Body of pancreas (tissue), 4 donors: Measurements from ENCODE around the gene WNK2. TPM values are rescaled to one million over a fixed set of nuclear protein-coding genes. Genes with fewer than 3 reads are reported as not detected.

Experiments
- ATAC-seq: fragments of 150-250 bp; one replicate; pipeline ENCODE4 v1.9.1; 2016
- DNase-seq, 4 donors: peaks; one replicate each; pipeline ENCODE4 v3.0.0-alpha.2; 2019
- H3K27ac ChIP-seq, 4 donors: fragments of 200-600 bp; sonication (generic); 1 replicate in 3 of 4; 2 replicates in 1 of 4; pipeline versions ENCODE4 v1.5.1 to v1.6.1; 2016 to 2019; ENCODE audit warnings: mild to moderate bottlenecking in 1 of 4, mixed read lengths in 1 of 4, moderate library complexity in 1 of 4
- H3K27me3 ChIP-seq, 2 donors: fragments of 200-600 bp; sonication (generic); one replicate each; pipeline ENCODE4 v1.6.0; 2016; ENCODE audit warnings: mild to moderate bottlenecking in 1 of 2
- H3K36me3 ChIP-seq, 2 donors: fragments of 200-600 bp; sonication (generic); replicated peaks in 1 of 2; 2 replicates each; pipeline ENCODE4 v1.5.1; 2016; ENCODE audit warnings: low read depth in 2 of 2; ENCODE audit not compliant: insufficient read depth in 1 of 2
- H3K4me1 ChIP-seq: fragments of 200-600 bp; sonication (generic); one replicate; pipeline ENCODE4 v1.6.0; 2016
- H3K4me3 ChIP-seq, 2 donors: fragments of 200-600 bp; sonication (generic); 1 replicate in 1 of 2; 2 replicates in 1 of 2; pipeline ENCODE4 v1.5.1; 2016 to 2019
- H3K9me3 ChIP-seq, 3 donors: fragments of 200-600 bp; sonication (generic); 1 replicate in 2 of 3; 2 replicates in 1 of 3; pipeline ENCODE4 v1.5.1; 2016
- POLR2A ChIP-seq, 3 donors: fragments of 450-650 bp; IDR thresholded peaks; one replicate each; pipeline ENCODE4 v1.6.1; 2016; ENCODE audit warnings: antibody characterized with exemption in 3 of 3, mild to moderate bottlenecking in 2 of 3
- WGBS, 2 donors: methylation state at CpG; one replicate each; pipeline ENCODE4 v1.1.5; 2017; 5-methylcytosine and 5-hydroxymethylcytosine counted together
- intact Hi-C: fragments of 100-400 bp; cut with DNase I; formaldehyde crosslinking; loops from one replicate; pipeline ENCODE4 v1.15.1; 2023
- total RNA-seq, 2 donors: library from RNA; depleted of rRNA; stranded (reverse); fragments of >200 nt; gene quantifications; one replicate each; pipeline ENCODE4 v1.1.0, GENCODE V29; 2016
- TF ChIP-seq, protein P1 (sequence below), 7 experiments: fragments of 450-650 bp in 4 of 7; fragments of 200-600 bp in 3 of 7; sonication (generic) in 3 of 7; IDR thresholded peaks; one replicate each; pipeline ENCODE4 v1.5.1; 2016 to 2019; ENCODE audit warnings: antibody characterized with exemption in 7 of 7

Gene WNK2
- total RNA-seq, 2 donors from 2014 or later: 85.4 to 173 TPM

DNA sequence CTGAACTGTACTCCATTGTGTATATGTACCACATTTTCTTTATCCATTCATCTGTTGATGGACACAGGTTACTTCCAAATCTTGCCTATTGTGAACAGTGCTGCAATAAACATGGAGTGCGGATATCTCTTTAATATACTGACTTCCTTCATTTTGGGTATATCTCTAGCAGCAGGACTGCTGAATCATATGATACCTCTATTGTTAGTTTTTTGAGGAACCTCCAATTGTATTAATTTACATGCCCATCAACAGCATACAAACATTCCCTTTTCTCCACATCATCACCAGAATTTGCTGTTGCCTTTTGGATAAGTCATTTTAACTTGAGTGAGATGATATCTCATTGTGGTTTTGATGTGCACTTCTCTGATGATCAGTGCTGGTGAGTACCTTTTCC lies 185.7 kb downstream of the WNK2 start:
- Histone ChIP-seq H3K27me3 (no peaks in the 10 kb centered on the region), H3K9me3 (no peaks in the 10 kb centered on the region), H3K4me1 (no peaks in the 10 kb centered on the region), H3K36me3 (no peaks in the 10 kb centered on the region), H3K27ac (no peak overlapping the region), H3K4me3 (no peak overlapping the region)
- no peak for TF ChIP-seq POLR2A (IDR thresholded peaks at IDR 0.05)
- TF ChIP-seq, protein P1, sequence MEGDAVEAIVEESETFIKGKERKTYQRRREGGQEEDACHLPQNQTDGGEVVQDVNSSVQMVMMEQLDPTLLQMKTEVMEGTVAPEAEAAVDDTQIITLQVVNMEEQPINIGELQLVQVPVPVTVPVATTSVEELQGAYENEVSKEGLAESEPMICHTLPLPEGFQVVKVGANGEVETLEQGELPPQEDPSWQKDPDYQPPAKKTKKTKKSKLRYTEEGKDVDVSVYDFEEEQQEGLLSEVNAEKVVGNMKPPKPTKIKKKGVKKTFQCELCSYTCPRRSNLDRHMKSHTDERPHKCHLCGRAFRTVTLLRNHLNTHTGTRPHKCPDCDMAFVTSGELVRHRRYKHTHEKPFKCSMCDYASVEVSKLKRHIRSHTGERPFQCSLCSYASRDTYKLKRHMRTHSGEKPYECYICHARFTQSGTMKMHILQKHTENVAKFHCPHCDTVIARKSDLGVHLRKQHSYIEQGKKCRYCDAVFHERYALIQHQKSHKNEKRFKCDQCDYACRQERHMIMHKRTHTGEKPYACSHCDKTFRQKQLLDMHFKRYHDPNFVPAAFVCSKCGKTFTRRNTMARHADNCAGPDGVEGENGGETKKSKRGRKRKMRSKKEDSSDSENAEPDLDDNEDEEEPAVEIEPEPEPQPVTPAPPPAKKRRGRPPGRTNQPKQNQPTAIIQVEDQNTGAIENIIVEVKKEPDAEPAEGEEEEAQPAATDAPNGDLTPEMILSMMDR (IDR thresholded peaks at IDR 0.05): no peak
- ATAC-seq (no peak), DNase-seq (no peak)
- intact Hi-C loops: no loop called here
- 70 to 100% methylated on average over 1 of the region's 1 CpG for WGBS, 2 donors

Other genes starting within 250 kb of the WNK2 start
- 10 to 100 TPM; 12.2 to 13.2 TPM for gene FGD3, start 236.6 kb upstream of the WNK2 start, total RNA-seq
- gene SUSD3, start 125.4 kb upstream of the WNK2 start, total RNA-seq: 1 to 10 TPM in 1 of 2 donors, not detected in 1; 3.6 TPM
- gene CARD19, start 87.9 kb upstream of the WNK2 start, total RNA-seq: 10 to 100 TPM in 1 of 2 donors, 1 to 10 TPM in 1; 4.3 to 20.8 TPM
- 10 to 100 TPM; 32.6 to 32.9 TPM for gene NINJ1, start 49.9 kb upstream of the WNK2 start, total RNA-seq